Neural progenitor cell (in vitro differentiated cells): ENCODE data around the gene UBAP2L.

Experiments used
- CTCF ChIP-seq: fragments of 200-600 bp; sonication (generic); IDR thresholded peaks from 2 replicates; pipeline ENCODE4 v1.5.1; 2017; ENCODE audit warnings: antibody characterized with exemption, mild to moderate bottlenecking
- EZH2 ChIP-seq: fragments of 200-600 bp; sonication (generic); IDR thresholded peaks from 2 replicates; pipeline ENCODE4 v1.6.1; 2017; ENCODE audit warnings: antibody characterized with exemption, mild to moderate bottlenecking, moderate library complexity

GRCh38 chr1:154288661-154289060, 67.9 kb downstream of the UBAP2L start:
- no peak for TF ChIP-seq CTCF
- no peak for TF ChIP-seq EZH2
